Measurements from ENCODE around the gene PAX4. TPM values are rescaled to one million over a fixed set of nuclear protein-coding genes. Genes with fewer than 3 reads are reported as not detected.

PAX4 gene
- total RNA-seq, 1 experiment from 2014 or later: not detected

- no peak overlapping the region for H3K9ac ChIP-seq (ENCODE audit: low read length)
- intact Hi-C loops (cut with micrococcal nuclease): no loop called here
- H3K9me2 ChIP-seq (ENCODE audit: insufficient read depth): no peaks in the 10 kb centered on the region
- H3K27ac ChIP-seq (ENCODE audit: low read depth, low read length): no peak overlapping the region
- no peaks in the 10 kb centered on the region; the same call in 1 of the 2 replicates for H4K20me1 ChIP-seq (ENCODE audit: insufficient read depth)
- peak; percentile 72 for ATAC-seq
- no TSS peak for BruUV-seq (replicated peaks)
- H3K79me2 ChIP-seq (ENCODE audit: insufficient read depth, low read length): peaks cover 7% of the 10 kb centered on the region
- no peaks in the 10 kb centered on the region for H3K27me3 ChIP-seq (ENCODE audit: insufficient read depth, low read length)
- H3K4me1 ChIP-seq (ENCODE audit: control insufficient read depth in 1 of 2, insufficient read depth in 2 of 2, low read length in 2 of 2): no peaks in the 10 kb centered on the region
- ChIA-PET CTCF (interaction anchor here (1.1 kb wide), 1 partner anchor 10 kb away, joined by 3 read pairs; the partner anchor contains the start of gene ARF5), RAD21 (ENCODE audit: low non-redundant PET in 1 of 2, low total read pairs in 2 of 2, uncharacterized antibody in 2 of 2, unreplicated experiment in 2 of 2) (no interaction called here), POLR2A (no interaction called here)
- no peak for DNase-seq (ENCODE audit: low read depth, low spot score)
- peaks cover 5 to 14% of the 10 kb centered on the region in 2 experiments; a peak in 2 of 4 replicates for H3K36me3 ChIP-seq (ENCODE audit: control insufficient read depth in 1 of 2, insufficient read depth in 2 of 2, low read length in 2 of 2)
- no peaks in the 10 kb centered on the region for H3K9me3 ChIP-seq (ENCODE audit: control insufficient read depth in 1 of 2, insufficient read depth in 1 of 2, low read depth in 1 of 2, low read length in 2 of 2)
- no peak overlapping the region for H3K4me3 ChIP-seq (replicated peaks in 1 of 2; ENCODE audit: low read depth in 1 of 2, low read length in 2 of 2)
- TF ChIP-seq, protein P1, sequence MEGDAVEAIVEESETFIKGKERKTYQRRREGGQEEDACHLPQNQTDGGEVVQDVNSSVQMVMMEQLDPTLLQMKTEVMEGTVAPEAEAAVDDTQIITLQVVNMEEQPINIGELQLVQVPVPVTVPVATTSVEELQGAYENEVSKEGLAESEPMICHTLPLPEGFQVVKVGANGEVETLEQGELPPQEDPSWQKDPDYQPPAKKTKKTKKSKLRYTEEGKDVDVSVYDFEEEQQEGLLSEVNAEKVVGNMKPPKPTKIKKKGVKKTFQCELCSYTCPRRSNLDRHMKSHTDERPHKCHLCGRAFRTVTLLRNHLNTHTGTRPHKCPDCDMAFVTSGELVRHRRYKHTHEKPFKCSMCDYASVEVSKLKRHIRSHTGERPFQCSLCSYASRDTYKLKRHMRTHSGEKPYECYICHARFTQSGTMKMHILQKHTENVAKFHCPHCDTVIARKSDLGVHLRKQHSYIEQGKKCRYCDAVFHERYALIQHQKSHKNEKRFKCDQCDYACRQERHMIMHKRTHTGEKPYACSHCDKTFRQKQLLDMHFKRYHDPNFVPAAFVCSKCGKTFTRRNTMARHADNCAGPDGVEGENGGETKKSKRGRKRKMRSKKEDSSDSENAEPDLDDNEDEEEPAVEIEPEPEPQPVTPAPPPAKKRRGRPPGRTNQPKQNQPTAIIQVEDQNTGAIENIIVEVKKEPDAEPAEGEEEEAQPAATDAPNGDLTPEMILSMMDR (IDR thresholded peaks at IDR 0.05 in 2 of 3, conservative IDR thresholded peaks at IDR 0.05 in 1 of 3; ENCODE audit: borderline replicate concordance in 1 of 3, insufficient read depth in 1 of 3, low read depth in 2 of 3, low read length in 2 of 3): peak; percentile 13 to 55 (median 54); a peak in 4 of 6 replicates
- TF ChIP-seq, protein P2, sequence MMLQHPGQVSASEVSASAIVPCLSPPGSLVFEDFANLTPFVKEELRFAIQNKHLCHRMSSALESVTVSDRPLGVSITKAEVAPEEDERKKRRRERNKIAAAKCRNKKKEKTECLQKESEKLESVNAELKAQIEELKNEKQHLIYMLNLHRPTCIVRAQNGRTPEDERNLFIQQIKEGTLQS (IDR thresholded peaks at IDR 0.05): no peak
- TF ChIP-seq CEBPB (IDR thresholded peaks at IDR 0.05; ENCODE audit: low read depth): no peak
- H2AFZ ChIP-seq (ENCODE audit: low read depth, low read length, poor library complexity, severe bottlenecking): no peak overlapping the region
- H3K4me2 ChIP-seq (ENCODE audit: low read length): no peak overlapping the region
These were observed 39.8 kb downstream of the PAX4 start for GRCh38 chr7:127578036-127578684.

DNA sequence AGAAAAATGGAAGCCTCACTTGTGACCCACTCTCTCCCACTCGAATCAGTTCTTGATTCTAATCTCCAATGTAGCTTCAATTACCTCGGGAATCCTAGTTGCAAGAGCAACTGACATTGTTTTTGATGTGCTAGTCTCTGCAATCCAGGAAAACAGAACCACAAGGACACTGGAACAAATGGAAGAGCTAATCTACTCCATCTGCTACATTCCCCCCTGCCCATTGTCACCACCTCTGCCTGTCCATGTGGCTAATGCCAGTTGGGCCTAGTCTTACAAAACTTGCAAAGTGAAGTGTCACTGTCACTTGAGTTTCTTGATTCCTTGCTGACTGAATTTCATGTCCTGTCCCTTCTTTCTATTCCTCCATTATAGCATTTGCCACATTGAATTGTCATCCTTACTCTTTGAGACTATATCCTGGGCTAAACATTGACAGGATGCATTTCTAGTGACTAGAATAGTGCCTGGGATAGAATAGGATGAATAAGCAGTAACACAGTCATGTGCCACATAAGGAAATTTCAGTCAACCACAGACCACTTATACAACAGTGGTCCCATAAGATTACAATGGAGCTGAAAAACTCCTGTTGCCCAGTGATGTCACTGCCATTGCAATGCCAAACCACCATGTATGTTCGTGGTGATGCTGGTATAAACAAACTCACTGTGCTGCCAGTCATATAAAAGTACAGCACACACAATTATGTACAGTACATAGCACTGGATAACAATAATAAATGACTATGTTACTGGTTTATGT is 46.0 kb downstream of the PAX4 start:
- ChIA-PET RAD21 (ENCODE audit: low non-redundant PET in 1 of 2, low total read pairs in 2 of 2, uncharacterized antibody in 2 of 2, unreplicated experiment in 2 of 2) (no interaction called here), POLR2A (no interaction called here)

More for the DNA sequence above, 46.0 kb downstream of the PAX4 start:
- Histone ChIP-seq H3K27ac (ENCODE audit: low read depth, low read length) (no peak overlapping the region), H3K27me3 (ENCODE audit: insufficient read depth, low read length) (no peaks in the 10 kb centered on the region), H3K9me2 (ENCODE audit: insufficient read depth) (no peaks in the 10 kb centered on the region), H3K4me3 (replicated peaks in 1 of 2; ENCODE audit: low read depth in 1 of 2, low read length in 2 of 2) (no peak overlapping the region), H3K36me3 (ENCODE audit: control insufficient read depth in 1 of 2, insufficient read depth in 2 of 2, low read length in 2 of 2) (no peaks in the 10 kb centered on the region), H3K79me2 (ENCODE audit: insufficient read depth, low read length) (no peaks in the 10 kb centered on the region), H3K9ac (ENCODE audit: low read length) (no peak overlapping the region), H3K4me1 (ENCODE audit: control insufficient read depth in 1 of 2, insufficient read depth in 2 of 2, low read length in 2 of 2) (no peaks in the 10 kb centered on the region), H2AFZ (ENCODE audit: low read depth, low read length, poor library complexity, severe bottlenecking) (no peak overlapping the region), H3K4me2 (ENCODE audit: low read length) (no peak overlapping the region), H3K9me3 (ENCODE audit: control insufficient read depth in 1 of 2, insufficient read depth in 1 of 2, low read depth in 1 of 2, low read length in 2 of 2) (no peaks in the 10 kb centered on the region), H4K20me1 (ENCODE audit: insufficient read depth) (no peaks in the 10 kb centered on the region)
- intact Hi-C loops (cut with micrococcal nuclease): no loop called here
- TF ChIP-seq EZH2 (IDR thresholded peaks at IDR 0.05) (no peak), ZFX (IDR thresholded peaks at IDR 0.05) (no peak), FOSL1 (IDR thresholded peaks at IDR 0.05; ENCODE audit: low read depth) (no peak), CEBPB (IDR thresholded peaks at IDR 0.05; ENCODE audit: low read depth) (no peak), POLR2A (IDR thresholded peaks at IDR 0.05; ENCODE audit: borderline replicate concordance, extremely low read depth, insufficient read depth, insufficient read length) (no peak), RAD21 (IDR thresholded peaks at IDR 0.05; ENCODE audit: low read depth) (no peak), CBX3 (IDR thresholded peaks at IDR 0.05; ENCODE audit: low read depth) (no peak), JUND (IDR thresholded peaks at IDR 0.05) (no peak)
- TF ChIP-seq, protein P1 (IDR thresholded peaks at IDR 0.05 in 2 of 3, conservative IDR thresholded peaks at IDR 0.05 in 1 of 3; ENCODE audit: borderline replicate concordance in 1 of 3, insufficient read depth in 1 of 3, low read depth in 2 of 3, low read length in 2 of 3): no peak
- DNase-seq (ENCODE audit: low read depth, low spot score): no peak
- CTCF ChIA-PET: no interaction called here
- BruUV-seq (replicated peaks): no TSS peak
- no peak for ATAC-seq

Data from HCT116 (cell line).